GM12878 (cell line): ENCODE data around the gene ADCY9. TPM values are rescaled to one million over a fixed set of nuclear protein-coding genes. Genes with fewer than 3 reads are reported as not detected.

Source experiments
- ATAC-seq: fragments of 200-7000 bp; cut with Tn5 transposase; 3 replicates; pipeline ENCODE4 v1.9.1; 2020; ENCODE audit warnings: mild to moderate bottlenecking, moderate library complexity
- BruUV-seq: library from RNA; stranded (reverse); fragments of 400-500 nt; replicated peaks from 2 replicates; lab custom pipeline; 2021; lab: Mats Ljungman, UMichigan
- CTCF ChIA-PET: fragments of 300-600 bp; sonication (Branson Sonifier 250); formaldehyde crosslinking; extraction: SDS; loops from one replicate; lab custom pipeline; 2021; ENCODE audit warnings: inconsistent platforms; lab: Yijun Ruan, JAX
- POLR2A ChIA-PET: fragments of 350-600 bp; formaldehyde crosslinking; extraction: SDS; loops from one replicate; lab custom pipeline; 2021; ENCODE audit warnings: inconsistent platforms; lab: Charles Lee
- RAD21 ChIA-PET: fragments of 300-600 bp; sonication (Branson Sonifier 250); formaldehyde crosslinking; loops from one replicate; lab custom pipeline; 2023; ENCODE audit warnings: antibody characterized with exemption; ENCODE audit not compliant: unreplicated experiment; lab: Charles Lee
- SMC1A ChIA-PET: fragments of 300-600 bp; sonication (Branson Sonifier 250); formaldehyde crosslinking; loops from one replicate; lab custom pipeline; 2023; ENCODE audit not compliant: unreplicated experiment, uncharacterized antibody; lab: Charles Lee
- DNase-seq: peaks from one replicate; pipeline ENCODE4 v3.0.0-alpha.2; 2011; ENCODE audit warnings: low read depth, low spot score
- FAIRE-seq: peaks from 3 replicates; lab custom pipeline; 2011; peaks lifted over from hg19 to GRCh38; lab: Jason Lieb, UNC
- H2AFZ ChIP-seq: 2 replicates; pipeline ENCODE4 v1.6.0; 2011; ENCODE audit warnings: low read depth, low read length, control low read depth; ENCODE audit not compliant: control insufficient read depth
- H3K27ac ChIP-seq: 2 replicates; pipeline ENCODE4 v1.5.1; 2011; ENCODE audit warnings: control low read depth; ENCODE audit not compliant: control insufficient read depth, insufficient read depth
- H3K27me3 ChIP-seq, 2 experiments: replicated peaks in 1 of 2; 2 replicates each; pipeline versions ENCODE4 v1.6.0 to v1.6.1; 2011; ENCODE audit warnings: low read length in 1 of 2; ENCODE audit not compliant: control insufficient read depth in 2 of 2, insufficient read depth in 2 of 2
- H3K36me3 ChIP-seq, 2 experiments: 2 replicates each; pipeline ENCODE4 v1.5.1; 2011; ENCODE audit warnings: low read length in 1 of 2; ENCODE audit not compliant: control insufficient read depth in 2 of 2, insufficient read depth in 2 of 2
- H3K4me1 ChIP-seq: 2 replicates; pipeline ENCODE4 v1.6.1; 2011; ENCODE audit warnings: mild to moderate bottlenecking, low read length, moderate library complexity, mixed read lengths; ENCODE audit not compliant: control insufficient read depth, insufficient read depth
- H3K4me2 ChIP-seq: 2 replicates; pipeline ENCODE4 v1.6.0; 2011; ENCODE audit warnings: control low read depth; ENCODE audit not compliant: control insufficient read depth, insufficient read depth
- H3K4me3 ChIP-seq: fragments of 200-600 bp; sonication (generic); 2 replicates; pipeline ENCODE4 v1.5.1; 2016
- H3K79me2 ChIP-seq: 2 replicates; pipeline ENCODE4 v1.6.0; 2011; ENCODE audit warnings: low read length; ENCODE audit not compliant: control insufficient read depth, insufficient read depth
- H3K9ac ChIP-seq: 2 replicates; pipeline ENCODE4 v1.8.0; 2011; ENCODE audit warnings: low read length, control low read depth, mixed read lengths; ENCODE audit not compliant: control insufficient read depth, insufficient read depth
- H3K9me3 ChIP-seq: replicated peaks from 3 replicates; pipeline ENCODE4 v1.5.1; 2011; ENCODE audit warnings: mild to moderate bottlenecking, low read length; ENCODE audit not compliant: control insufficient read depth, insufficient read depth
- H4K20me1 ChIP-seq: 2 replicates; pipeline ENCODE4 v1.6.0; 2011; ENCODE audit not compliant: control insufficient read depth, insufficient read depth
- BCL11A ChIP-seq: IDR thresholded peaks from 2 replicates; pipeline ENCODE4 v1.6.1; 2011; ENCODE audit warnings: low read depth, low read length
- BRCA1 ChIP-seq: IDR thresholded peaks from 2 replicates; pipeline ENCODE4 v1.6.1; 2011; ENCODE audit warnings: low read depth, low read length, improper control_type of control experiment
- CHD1 ChIP-seq: IDR thresholded peaks from 2 replicates; pipeline ENCODE4 v1.6.1; 2012; ENCODE audit warnings: low read depth, low read length, improper control_type of control experiment
- GABPA ChIP-seq: IDR thresholded peaks from 2 replicates; pipeline ENCODE4 v1.6.1; 2014; ENCODE audit warnings: antibody characterized with exemption, low read depth, mild to moderate bottlenecking, inconsistent platforms
- HDGF ChIP-seq: fragments of 450-650 bp; IDR thresholded peaks from 2 replicates; pipeline ENCODE4 v1.6.1; 2016; ENCODE audit warnings: antibody characterized with exemption
- IKZF2 ChIP-seq, 2 experiments: fragments of 450-650 bp; IDR thresholded peaks; 2 replicates each; pipeline ENCODE4 v1.6.1; 2017; ENCODE audit warnings: mild to moderate bottlenecking in 2 of 2, moderate library complexity in 2 of 2
- LARP7 ChIP-seq: fragments of 450-650 bp; IDR thresholded peaks from 2 replicates; pipeline ENCODE4 v1.6.1; 2017; ENCODE audit warnings: mild to moderate bottlenecking
- MYB ChIP-seq: fragments of 150-350 bp; IDR thresholded peaks from 2 replicates; pipeline ENCODE4 v1.6.1; 2014; ENCODE audit warnings: mild to moderate bottlenecking, low read depth, low read length, borderline replicate concordance
- NKRF ChIP-seq: fragments of 450-650 bp; conservative IDR thresholded peaks from 2 replicates; pipeline ENCODE4 v1.6.1; 2017; ENCODE audit warnings: mild to moderate bottlenecking, moderate library complexity
- RBBP5 ChIP-seq: fragments of 200-600 bp; sonication (generic); conservative IDR thresholded peaks from 2 replicates; pipeline ENCODE4 v1.6.1; 2016
- SKIL ChIP-seq: fragments of 450-650 bp; IDR thresholded peaks from 2 replicates; pipeline ENCODE4 v1.6.1; 2017; ENCODE audit warnings: mild to moderate bottlenecking, low read depth, inconsistent platforms; ENCODE audit not compliant: poor library complexity, severe bottlenecking
- ZBED1 ChIP-seq: IDR thresholded peaks from 2 replicates; pipeline ENCODE4 v1.6.1; 2016; ENCODE audit warnings: borderline replicate concordance
- WGBS: methylation state at CpG from one replicate; pipeline ENCODE4 v1.1.6; 2016; ENCODE audit warnings: low lambda C conversion rate; ENCODE audit not compliant: insufficient replicate concordance, insufficient coverage; ENCODE audit errors: missing lambda C conversion rate; 5-methylcytosine and 5-hydroxymethylcytosine counted together
- in situ Hi-C: fragments of 300-500 bp; cut with MboI; formaldehyde crosslinking; loops from 9 replicates; pipeline ENCODE4 v1.14.3; 2018; ENCODE audit warnings: mixed read lengths
- intact Hi-C: fragments of 100-400 bp; cut with micrococcal nuclease; formaldehyde crosslinking; loops from one replicate; pipeline ENCODE4 v1.14.2; 2022; ENCODE audit not compliant: unreplicated experiment
- polyA plus RNA-seq, 11 experiments: library from polyadenylated mRNA; depleted of rRNA in 4 of 11; unstranded in 6 of 11; stranded (reverse) in 5 of 11; fragments of >200 nt; fragmentation: Nextera tagmentation in 4 of 11; fragmentation: Illumina TruSeq in 1 of 11; extraction: Ambion mirVana in 4 of 11; extraction: Trizol in 1 of 11; gene quantifications; 1 replicate in 1 of 11; 2 replicates in 10 of 11; pipeline versions ENCODE4 v1.2.1 to v1.2.3, GENCODE V29; 2011 to 2016; ENCODE audit warnings: inconsistent platforms in 2 of 11, missing spikeins in 2 of 11, low read depth in 1 of 11
- total RNA-seq, 4 experiments: library from RNA; depleted of rRNA in 3 of 4; stranded (reverse); fragments of >200 nt in 3 of 4; fragmentation: Illumina TruSeq in 1 of 4; extraction: Trizol in 1 of 4; gene quantifications; 2 replicates each; pipeline versions ENCODE4 v1.2.1 to v1.2.3, GENCODE V29; 2013 to 2021
- TF ChIP-seq, protein P1 (sequence below): IDR thresholded peaks from 2 replicates; pipeline ENCODE4 v1.6.1; 2012; ENCODE audit warnings: low read length, inconsistent platforms

The ADCY9 gene
- total and polyA plus RNA-seq, 10 of the 15 experiments (the other 5 are each of a cell fraction or from before 2014, with no cell fraction given): 0.09 to 0.41 (median 0.15) TPM; not detected in 3

- TF ChIP-seq, protein P1, sequence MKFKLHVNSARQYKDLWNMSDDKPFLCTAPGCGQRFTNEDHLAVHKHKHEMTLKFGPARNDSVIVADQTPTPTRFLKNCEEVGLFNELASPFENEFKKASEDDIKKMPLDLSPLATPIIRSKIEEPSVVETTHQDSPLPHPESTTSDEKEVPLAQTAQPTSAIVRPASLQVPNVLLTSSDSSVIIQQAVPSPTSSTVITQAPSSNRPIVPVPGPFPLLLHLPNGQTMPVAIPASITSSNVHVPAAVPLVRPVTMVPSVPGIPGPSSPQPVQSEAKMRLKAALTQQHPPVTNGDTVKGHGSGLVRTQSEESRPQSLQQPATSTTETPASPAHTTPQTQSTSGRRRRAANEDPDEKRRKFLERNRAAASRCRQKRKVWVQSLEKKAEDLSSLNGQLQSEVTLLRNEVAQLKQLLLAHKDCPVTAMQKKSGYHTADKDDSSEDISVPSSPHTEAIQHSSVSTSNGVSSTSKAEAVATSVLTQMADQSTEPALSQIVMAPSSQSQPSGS: no peak
- no peak for TF ChIP-seq BCL11A
- no peak for TF ChIP-seq MYB
- TF ChIP-seq, all 136 proteins: peak for 0
Observed at GRCh38 chr16:3919413-3919812, 196.8 kb downstream of the ADCY9 start (continued).

GRCh38 chr16:3915426-3916260 lies 200.6 kb downstream of the ADCY9 start:
- no peak overlapping the region for H3K9ac ChIP-seq
- H2AFZ ChIP-seq: no peak overlapping the region
- no peaks in the 10 kb centered on the region for H3K4me1 ChIP-seq
- FAIRE-seq (no peak), DNase-seq (no peak), ATAC-seq (no peak)
- no peaks in the 10 kb centered on the region for H3K79me2 ChIP-seq
- SMC1A ChIA-PET: no interaction called here
- H3K27me3 ChIP-seq: no peaks in the 10 kb centered on the region
- intact Hi-C loops (no loop called here), in situ Hi-C loops (no loop called here)
- CTCF ChIA-PET: no interaction called here
- TF ChIP-seq IKZF2 (IDR thresholded peaks at IDR 0.05) (no peak), RBBP5 (no peak), HDGF (no peak), CHD1 (no peak), ZBED1 (no peak), BRCA1 (no peak), SKIL (no peak), NKRF (no peak), LARP7 (no peak), GABPA (no peak)
- H3K4me2 ChIP-seq: no peak overlapping the region
- peaks cover 2% of the 10 kb centered on the region; the same call in 2 of the 3 replicates for H3K9me3 ChIP-seq
- BruUV-seq: no TSS peak
- H3K36me3 ChIP-seq: no peaks in the 10 kb centered on the region
- no peak overlapping the region for H3K4me3 ChIP-seq
- no peak overlapping the region for H3K27ac ChIP-seq
- no peaks in the 10 kb centered on the region for H4K20me1 ChIP-seq
- RAD21 ChIA-PET: no interaction called here
- POLR2A ChIA-PET: no interaction called here
- 52% methylated on average over 17 of the region's 17 CpGs for WGBS
